ENCODE results near the gene SYT15.
"Not testable (repeated sequence)": the region's sequence is repeated elsewhere in the genome, so short reads cannot be mapped to it uniquely, and the experiment has no call there.

- TF ChIP-seq, protein P1, sequence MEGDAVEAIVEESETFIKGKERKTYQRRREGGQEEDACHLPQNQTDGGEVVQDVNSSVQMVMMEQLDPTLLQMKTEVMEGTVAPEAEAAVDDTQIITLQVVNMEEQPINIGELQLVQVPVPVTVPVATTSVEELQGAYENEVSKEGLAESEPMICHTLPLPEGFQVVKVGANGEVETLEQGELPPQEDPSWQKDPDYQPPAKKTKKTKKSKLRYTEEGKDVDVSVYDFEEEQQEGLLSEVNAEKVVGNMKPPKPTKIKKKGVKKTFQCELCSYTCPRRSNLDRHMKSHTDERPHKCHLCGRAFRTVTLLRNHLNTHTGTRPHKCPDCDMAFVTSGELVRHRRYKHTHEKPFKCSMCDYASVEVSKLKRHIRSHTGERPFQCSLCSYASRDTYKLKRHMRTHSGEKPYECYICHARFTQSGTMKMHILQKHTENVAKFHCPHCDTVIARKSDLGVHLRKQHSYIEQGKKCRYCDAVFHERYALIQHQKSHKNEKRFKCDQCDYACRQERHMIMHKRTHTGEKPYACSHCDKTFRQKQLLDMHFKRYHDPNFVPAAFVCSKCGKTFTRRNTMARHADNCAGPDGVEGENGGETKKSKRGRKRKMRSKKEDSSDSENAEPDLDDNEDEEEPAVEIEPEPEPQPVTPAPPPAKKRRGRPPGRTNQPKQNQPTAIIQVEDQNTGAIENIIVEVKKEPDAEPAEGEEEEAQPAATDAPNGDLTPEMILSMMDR (IDR thresholded peaks at IDR 0.05), result not testable (repeated sequence)
- not testable (repeated sequence) for TF ChIP-seq POLR2AphosphoS5 (IDR thresholded peaks at IDR 0.05; ENCODE audit: low read depth, low read length)
Observed at GRCh38 chr10:46581997-46582396, 3.1 kb downstream of the SYT15 start.
